Activated CD8-positive, alpha-beta memory T cell treated with anti-CD3 and anti-CD28 coated beads for 4 hours (primary cell): ENCODE data around the gene CXADR.

ENCODE experiments used
- DNase-seq, 2 donors: peaks; one replicate each; pipeline ENCODE4 v3.0.0-alpha.2; 2020; ENCODE audit warnings: low read depth in 2 of 2

Gene CXADR

GRCh38 chr21:17542371-17543011, 29.6 kb downstream of the CXADR start:
- DNase-seq = no peak

- no peak for DNase-seq
Observed at GRCh38 chr21:17545007-17545406, 32.2 kb downstream of the CXADR start.

- no peak for DNase-seq
Observed at GRCh38 chr21:17548262-17548661, 35.4 kb downstream of the CXADR start.

DNA sequence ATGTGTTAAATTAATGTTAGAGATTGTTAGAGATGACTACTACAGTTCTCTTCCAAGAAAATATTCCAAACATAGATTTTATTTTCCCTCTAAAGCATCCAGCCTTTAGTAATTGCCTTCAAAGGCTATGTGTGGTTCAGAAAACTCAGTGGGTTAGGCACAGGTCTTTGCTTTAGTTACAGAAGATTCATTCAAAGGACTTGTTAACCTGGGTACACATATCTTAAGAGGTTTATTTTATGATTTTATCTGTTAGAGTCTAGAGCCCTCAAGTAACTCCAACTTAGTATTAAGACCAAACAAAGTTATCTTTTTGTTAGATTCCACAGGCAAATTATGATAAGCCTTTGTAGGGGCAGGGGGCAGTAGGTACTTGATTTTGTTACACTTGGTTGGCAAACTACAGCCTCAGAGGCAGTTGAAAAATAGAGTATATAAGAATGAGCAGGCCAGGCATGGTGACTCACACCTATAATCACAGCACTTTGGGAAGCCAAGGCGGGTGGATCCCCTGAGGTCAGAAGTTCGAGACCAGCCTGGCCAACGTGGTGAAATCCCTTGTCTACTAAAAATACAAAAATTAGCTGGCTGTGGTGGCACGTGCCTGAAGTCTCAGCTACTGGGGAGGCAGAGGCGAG, 37.9 kb downstream of the CXADR start:
- no peak for DNase-seq

DNA sequence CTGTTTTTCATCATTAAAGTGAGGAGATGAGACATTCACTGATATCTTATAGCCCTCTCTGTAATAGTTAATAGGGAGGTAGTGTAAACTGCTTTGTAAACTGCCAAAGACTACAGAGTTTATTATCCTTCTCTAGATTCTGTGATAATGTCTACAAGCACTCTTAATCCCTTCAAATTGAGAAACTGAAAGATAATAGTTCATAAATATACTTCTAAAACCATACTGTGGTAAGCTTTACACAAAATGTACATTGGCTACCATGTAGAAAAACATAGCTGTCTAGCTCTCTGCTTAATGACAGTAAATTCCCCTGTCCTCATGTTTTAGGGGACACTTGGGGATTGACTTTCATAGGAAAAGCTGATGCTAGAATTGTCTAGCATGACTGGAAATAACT, 39.6 kb downstream of the CXADR start:
- DNase-seq = no peak

DNA sequence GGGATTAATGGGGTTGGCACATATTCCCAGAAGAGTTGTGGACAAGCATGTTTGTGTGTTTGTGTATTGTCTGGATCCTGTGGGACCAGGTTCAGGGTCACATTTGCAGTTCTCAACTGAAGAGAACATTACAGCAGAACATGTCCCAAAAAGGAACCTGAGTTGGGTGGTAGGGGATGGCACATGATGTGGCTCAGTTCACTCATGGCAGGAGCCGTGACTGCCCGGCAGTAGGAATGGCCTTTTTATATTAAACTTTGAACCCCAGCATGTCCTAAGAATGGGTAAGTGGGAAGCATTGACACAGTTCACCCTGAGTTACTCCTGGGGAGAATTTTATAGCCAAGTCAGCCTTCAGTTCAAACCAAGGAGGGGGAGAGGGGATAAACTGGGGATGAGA, 41.3 kb downstream of the CXADR start:
- DNase-seq = no peak

DNA sequence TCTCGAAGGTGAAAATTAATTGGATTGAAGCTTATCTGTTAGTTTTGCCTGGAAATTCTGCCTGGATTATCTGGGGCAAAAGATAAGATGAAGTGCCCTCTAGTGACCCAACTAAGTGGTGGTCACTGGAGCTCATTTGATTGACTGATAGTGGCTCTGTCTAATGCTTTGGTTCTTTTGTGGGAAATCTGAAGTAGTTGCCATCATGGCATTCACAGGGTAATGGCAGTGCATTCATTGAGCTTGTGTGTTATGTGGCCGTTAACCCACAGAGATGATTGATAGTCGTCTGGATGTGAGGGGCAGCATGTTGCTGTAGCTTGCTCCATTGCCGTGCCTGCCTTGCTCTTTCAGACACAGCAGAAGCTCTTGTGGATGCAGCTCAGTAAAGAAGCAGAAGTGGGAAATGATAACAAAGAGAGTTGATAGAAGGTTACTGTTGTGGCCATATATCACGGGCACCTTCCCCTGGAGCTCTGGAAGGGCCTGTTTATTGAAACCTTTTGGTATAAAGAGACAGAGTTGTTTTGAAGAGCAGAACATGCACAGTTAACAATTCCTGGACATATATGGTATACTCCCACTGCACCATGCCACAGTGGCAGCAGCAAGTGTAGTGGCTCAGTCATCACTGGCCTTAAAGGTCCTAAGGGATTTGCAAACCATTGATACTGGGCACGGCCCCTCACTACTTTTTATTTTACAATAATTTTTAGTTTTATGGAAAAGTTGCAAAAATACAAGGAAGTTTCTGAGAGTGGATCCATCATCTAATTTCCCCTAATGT, 42.0 kb downstream of the CXADR start:
- DNase-seq = no peak

DNA sequence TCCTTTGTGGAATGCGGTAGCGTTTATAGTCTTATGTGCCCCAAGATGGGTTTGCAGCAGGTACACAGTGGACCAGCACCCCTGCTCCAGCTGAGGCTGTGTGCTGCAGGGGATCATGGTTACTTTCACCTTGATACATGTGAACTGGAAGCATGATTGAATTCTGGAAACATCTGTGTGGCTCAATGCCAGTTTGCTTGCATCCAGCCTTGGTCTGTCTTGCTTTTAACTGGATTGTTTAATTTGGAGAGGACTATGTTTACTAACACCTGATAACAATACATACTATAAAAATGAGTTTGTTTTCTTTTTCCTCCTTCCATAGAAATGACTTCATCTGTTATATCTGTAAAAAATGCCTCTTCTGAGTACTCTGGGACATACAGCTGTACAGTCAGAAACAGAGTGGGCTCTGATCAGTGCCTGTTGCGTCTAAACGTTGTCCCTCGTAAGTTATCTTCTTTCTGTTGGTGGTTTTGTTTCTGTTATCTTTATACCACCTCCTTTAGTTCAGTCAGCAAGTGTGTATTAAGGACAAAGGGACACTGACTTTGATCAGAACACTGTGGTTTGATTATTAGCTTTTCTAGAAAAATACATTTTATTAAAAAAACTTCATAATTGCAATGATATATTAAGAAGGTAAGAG, 47.7 kb downstream of the CXADR start:
- DNase-seq = no peak

DNA sequence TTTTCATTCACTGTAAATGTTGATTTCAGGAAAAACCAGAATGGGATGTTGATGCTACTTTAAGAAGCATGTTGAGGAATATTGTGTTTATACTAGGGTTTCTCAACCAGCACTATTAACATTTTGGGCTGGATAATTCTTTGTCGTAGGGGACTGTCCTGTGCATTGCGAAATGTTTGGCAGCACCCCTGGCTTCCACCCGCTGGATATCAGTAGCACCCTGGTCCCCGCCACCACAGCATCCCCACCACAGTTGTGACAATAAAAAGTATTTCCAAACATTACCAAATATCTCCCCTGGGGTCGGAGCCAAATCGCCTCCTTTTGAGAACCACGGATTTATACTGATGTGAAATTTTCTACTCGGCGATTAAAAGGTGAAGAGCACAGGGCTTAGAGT, 57.9 kb downstream of the CXADR start:
- DNase-seq = no peak

- DNase-seq = no peak
Observed at GRCh38 chr21:17572431-17572830, 59.6 kb downstream of the CXADR start.

- no peak for DNase-seq
Observed at GRCh38 chr21:17575076-17575475, 62.2 kb downstream of the CXADR start.

GRCh38 chr21:17576080-17576835, 63.4 kb downstream of the CXADR start:
- DNase-seq = no peak

- DNase-seq = no peak
Observed at GRCh38 chr21:17577701-17578100, 64.9 kb downstream of the CXADR start.

- no peak for DNase-seq
Observed at GRCh38 chr21:17578162-17578561, 65.3 kb downstream of the CXADR start.

DNA sequence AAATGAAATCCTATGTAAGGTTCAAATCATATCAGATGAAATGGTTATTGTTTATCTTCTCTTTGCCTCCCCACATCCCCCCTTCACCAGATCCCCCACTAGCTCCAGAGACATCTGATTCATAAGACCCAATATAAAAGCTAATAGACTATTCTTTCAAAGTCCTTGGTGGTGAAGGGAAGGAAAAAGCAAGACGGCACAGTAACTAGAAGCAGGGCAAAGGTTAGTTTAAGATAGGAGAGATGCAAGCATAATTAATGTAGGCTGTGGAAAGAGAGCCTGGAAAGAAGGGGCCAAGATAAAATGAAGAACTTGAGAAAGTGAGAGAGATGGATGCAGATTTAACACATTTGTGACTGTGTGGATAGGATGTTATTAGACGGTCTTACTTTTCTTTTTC, 66.0 kb downstream of the CXADR start:
- DNase-seq = no peak

DNA sequence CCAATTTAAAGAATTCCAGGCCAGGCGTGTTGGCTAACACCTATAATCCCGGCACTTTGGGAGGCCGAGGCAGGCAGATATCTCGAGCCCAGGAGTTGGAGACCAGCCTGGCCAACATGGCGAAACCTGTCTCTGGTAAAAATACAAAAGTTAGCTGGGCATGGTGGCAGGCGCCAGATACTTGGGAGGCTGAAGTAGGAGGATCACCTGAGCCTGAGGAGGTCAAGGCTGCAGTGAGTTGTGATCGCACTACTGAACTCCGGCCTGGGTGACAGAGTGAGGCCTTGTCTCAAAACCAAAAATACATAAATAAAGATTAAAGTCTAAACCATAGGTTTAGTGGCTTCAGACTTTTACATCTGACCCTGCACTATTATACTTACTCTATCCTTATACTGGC, 67.5 kb downstream of the CXADR start:
- no peak for DNase-seq

DNA sequence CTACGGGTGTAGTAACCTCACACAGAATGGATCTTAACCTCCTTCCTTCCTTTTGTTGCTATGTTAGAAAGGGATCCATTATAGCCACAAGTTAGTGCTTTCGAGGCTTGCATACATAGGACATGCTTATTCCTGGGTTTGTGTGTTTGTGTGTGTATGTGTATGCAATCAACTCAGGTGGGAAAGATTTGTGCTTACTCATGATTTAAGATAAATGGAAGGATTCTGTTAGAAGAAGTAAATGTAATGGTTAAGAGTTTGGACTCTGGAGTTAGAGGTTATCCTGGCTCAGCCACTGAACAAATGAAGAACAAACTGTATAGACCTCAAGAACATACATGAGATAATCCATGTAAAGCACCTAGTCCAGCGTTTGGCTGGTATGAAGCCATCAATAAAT, 71.1 kb downstream of the CXADR start:
- DNase-seq = no peak

DNA sequence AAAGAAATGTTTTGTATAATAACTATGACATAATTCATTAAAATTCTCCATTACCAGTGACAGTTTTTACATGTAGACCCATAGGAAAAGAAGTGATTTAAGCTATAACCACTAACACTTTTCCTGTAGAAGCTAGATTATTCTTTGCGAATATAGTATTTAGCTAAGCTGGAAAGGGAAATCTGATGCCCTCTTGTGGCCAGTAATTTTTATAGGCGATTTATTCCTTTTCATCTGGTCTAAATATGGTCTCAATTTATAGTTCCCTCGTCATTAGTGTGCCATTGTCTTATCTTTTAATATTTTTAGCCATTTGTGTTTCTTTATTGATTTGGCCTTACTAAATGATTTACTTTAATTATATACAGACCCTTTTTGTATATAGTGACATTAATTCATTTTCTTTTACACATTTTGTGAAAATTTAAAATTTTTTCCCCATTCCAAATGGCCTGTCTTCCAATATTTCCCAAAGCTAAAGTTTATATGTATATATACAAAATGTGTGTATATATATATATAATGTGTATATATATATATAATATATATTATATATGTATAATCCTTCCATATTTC, 73.1 kb downstream of the CXADR start:
- no peak for DNase-seq

DNA sequence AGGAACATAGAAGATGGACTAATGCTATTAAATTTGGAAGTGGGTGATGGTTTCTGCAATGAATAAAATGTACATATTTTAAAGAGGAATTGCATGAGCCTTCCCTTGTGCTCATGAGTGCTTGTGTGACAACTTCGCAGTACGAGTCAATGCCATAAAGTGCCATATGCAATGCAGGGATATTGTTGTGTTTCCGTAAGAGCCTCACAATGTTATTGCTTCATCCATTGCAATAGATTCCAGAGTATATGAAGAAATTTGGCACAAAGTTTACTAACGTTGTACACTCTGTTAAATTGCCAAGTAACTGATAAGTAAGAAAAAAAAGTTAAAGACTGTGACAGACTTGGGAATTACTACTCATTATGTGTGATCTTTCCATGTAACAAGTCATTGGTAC, 77.6 kb downstream of the CXADR start:
- DNase-seq = no peak

- DNase-seq = no peak
Observed at GRCh38 chr21:17597680-17598079, 84.8 kb downstream of the CXADR start.

DNA sequence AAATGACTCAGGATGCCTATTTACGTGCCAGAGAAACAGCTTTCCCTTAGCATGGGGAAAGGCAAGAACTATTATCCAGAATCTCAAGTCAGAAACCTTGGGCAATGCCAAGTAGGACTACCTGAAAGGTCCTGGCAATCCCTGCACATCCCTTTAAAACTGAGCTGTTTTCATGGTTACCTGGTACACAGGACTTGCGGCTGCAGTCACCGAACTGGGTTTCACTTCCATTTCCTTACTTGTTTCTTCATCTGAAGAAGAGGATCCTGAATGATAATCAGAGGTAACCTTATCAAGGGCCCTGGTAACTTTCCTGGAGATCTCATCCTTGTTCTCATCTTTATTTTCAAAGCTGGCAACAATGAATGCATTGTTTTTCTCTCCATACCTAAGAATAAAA, 85.6 kb downstream of the CXADR start:
- no peak for DNase-seq

- DNase-seq = no peak
Observed at GRCh38 chr21:17602874-17603273, 90.0 kb downstream of the CXADR start.
